Heart right ventricle (tissue), 16 donors: ENCODE data around the gene MT3. TPM values are rescaled to one million over a fixed set of nuclear protein-coding genes. Genes with fewer than 3 reads are reported as not detected.
"Not testable (repeated sequence)": the region's sequence is repeated elsewhere in the genome, so short reads cannot be mapped to it uniquely, and the experiment has no call there.

Source experiments
- ATAC-seq, 8 donors: fragments of 200-7000 bp; cut with Tn5 transposase; one replicate each; pipeline ENCODE4 v1.9.1; 2020; ENCODE audit warnings: mild to moderate bottlenecking in 8 of 8, moderate library complexity in 8 of 8, moderate number of reproducible peaks in 1 of 8
- DNase-seq, 2 donors: peaks; one replicate each; pipeline ENCODE4 v3.0.0-alpha.2; 2020
- H3K27ac ChIP-seq, 10 donors: fragments of 200-600 bp; sonication (generic) in 2 of 10; one replicate each; pipeline versions ENCODE4 v1.5.0 to v1.8.0; 2020 to 2022; ENCODE audit warnings: mild to moderate bottlenecking in 3 of 10
- H3K27me3 ChIP-seq, 7 donors: fragments of 200-600 bp; one replicate each; pipeline ENCODE4 v1.8.0; 2021 to 2022; ENCODE audit warnings: mild to moderate bottlenecking in 2 of 7
- H3K36me3 ChIP-seq, 9 donors: fragments of 200-600 bp; sonication (generic) in 1 of 9; one replicate each; pipeline versions ENCODE4 v1.5.0 to v1.8.0; 2020 to 2022; ENCODE audit warnings: mild to moderate bottlenecking in 2 of 9
- H3K4me1 ChIP-seq, 9 donors: fragments of 200-600 bp; sonication (generic) in 1 of 9; one replicate each; pipeline versions ENCODE4 v1.5.0 to v1.8.0; 2020 to 2022; ENCODE audit warnings: mild to moderate bottlenecking in 4 of 9
- H3K4me3 ChIP-seq, 10 donors: fragments of 200-600 bp; sonication (generic) in 2 of 10; one replicate each; pipeline versions ENCODE4 v1.5.0 to v1.8.0; 2020 to 2022; ENCODE audit warnings: mild to moderate bottlenecking in 7 of 10, moderate library complexity in 2 of 10
- H3K9me3 ChIP-seq, 11 donors: fragments of 200-600 bp in 10 of 11; sonication (generic) in 2 of 11; one replicate each; pipeline versions ENCODE4 v1.5.0 to v1.8.0; 2013 to 2022; ENCODE audit warnings: mild to moderate bottlenecking in 2 of 11, control low read depth in 1 of 11, moderate library complexity in 1 of 11
- CTCF ChIP-seq, 9 donors: fragments of 200-600 bp; sonication (generic) in 2 of 9; IDR thresholded peaks; one replicate each; pipeline versions ENCODE4 v1.5.0 to v1.8.0; 2021 to 2022; ENCODE audit warnings: antibody characterized with exemption in 9 of 9, mild to moderate bottlenecking in 5 of 9, moderate library complexity in 1 of 9
- WGBS, 2 donors: extraction: QIAGEN DNeasy Blood & Tissue Kit; methylation state at CpG; one replicate each; pipeline ENCODE4 v1.1.7; 2013; ENCODE audit warnings: inconsistent platforms in 1 of 2; 5-methylcytosine and 5-hydroxymethylcytosine counted together
- intact Hi-C, 10 donors: fragments of 100-400 bp; cut with DNase I; formaldehyde crosslinking; loops; one replicate each; pipeline versions ENCODE4 v1.11.1 to v1.14.2; 2022
- polyA plus RNA-seq, 2 donors: library from polyadenylated mRNA; stranded (reverse); fragments of 200-250 nt; gene quantifications; one replicate each; pipeline ENCODE4 v1.2.3, GENCODE V29; 2013
- total RNA-seq, 10 donors: library from RNA; stranded (reverse); fragmentation: NEBNext Ultra II Directional in 3 of 10; extraction: Animal tissue kit (Norgen Biotek cat#: 25700) in 3 of 10; gene quantifications; one replicate each; pipeline versions ENCODE4 v1.2.1 to v1.2.4, GENCODE V29; 2021 to 2023
- donor health status: Arrhythmogenic right ventricular cardiomyopathy.
- donor health status: ischemic (EF 13 %, LVEDD 7.1; RV severe dilation, severe dysfunction).
- donor health status: healthy with polysubstance abuse.
- donor health status: DM: no; HTN: yes; CAD: no.
- donor health status: DM: no; HTN: no; CAD: no.
- donor health status: ischemic (EF 25% LVEDD 6.9; RV normal size, moderate dysfunction).
- donor health status: ischemic (EF 25% LVEDD 5.7; RV mildly dilated, moderate dysfunction).
- donor health status: healthy.
- donor health status: DM: yes; HTN: yes; CAD: no.
- donor health status: Ischemic cardiomyopathy.
- donor health status: ischemic (EF 35%, LVEDD 5.7; RV mildly dilated, moderate dysfunction).
- donor health status: nonischemic (EF 11% LVEDD 7.7; RV severe dilation, severe dysfunction).
- donor health status: DM: yes; HTN: yes; CAD: no.
- donor health status: PGD.
- donor health status: ischemic (EF 29% LVEDD 5.4; RV normal size, mild dysfunction).
- donor health status: nonischemic (EF 23%, LVEDD 6.1; RV moderate dilation, normal function).

The MT3 gene
- total and polyA plus RNA-seq, 12 donors: 1.9 to 29.8 (median 4.4) TPM

GRCh38 chr16:56580391-56581048 is 8.8 kb upstream of the MT3 start:
- ATAC-seq: no peak
- Histone ChIP-seq H3K9me3 (no peaks in the 10 kb centered on the region), H3K27me3 (peaks cover 0 to 13% (median 0%) of the 10 kb centered on the region in 7 donors), H3K27ac (no peak overlapping the region), H3K4me1 (no peaks in the 10 kb centered on the region), H3K36me3 (no peaks in the 10 kb centered on the region), H3K4me3 (no peak overlapping the region)
- no peak for TF ChIP-seq CTCF (IDR thresholded peaks at IDR 0.05)
- 77 to 78% methylated on average over 6 of the region's 6 CpGs for whole genome bisulfite sequencing, 2 donors
- intact Hi-C loops: no loop called here
- no peak for DNase-seq

- ATAC-seq, H3K4me3 ChIP-seq, intact Hi-C loops, H3K27ac ChIP-seq, H3K9me3 ChIP-seq, H3K4me1 ChIP-seq, DNase-seq, H3K36me3 ChIP-seq: not testable (repeated sequence)
- peaks cover 0 to 24% (median 12%) of the 10 kb centered on the region in 7 donors for H3K27me3 ChIP-seq
- 86% methylated on average over 2 of the region's 2 CpGs for WGBS, 2 donors
These were observed 6.4 kb upstream of the MT3 start for GRCh38 chr16:56582911-56583310.

- 49 to 50% methylated on average over 11 of the region's 11 CpGs for WGBS, 2 donors
- no peak for ATAC-seq
- Histone ChIP-seq H3K4me3 (no peak overlapping the region), H3K4me1 (no peaks in the 10 kb centered on the region), H3K27me3 (peaks cover 0 to 30% (median 15%) of the 10 kb centered on the region in 7 donors), H3K27ac (no peak overlapping the region), H3K9me3 (no peaks in the 10 kb centered on the region), H3K36me3 (no peaks in the 10 kb centered on the region)
- no peak for TF ChIP-seq CTCF (IDR thresholded peaks at IDR 0.05)
- intact Hi-C loops: no loop called here
- no peak for DNase-seq
These were observed 5.8 kb upstream of the MT3 start for GRCh38 chr16:56583351-56584168.

- intact Hi-C loops: no loop called here
- no peaks in the 10 kb centered on the region for H3K36me3 ChIP-seq
- H3K27me3 ChIP-seq: peaks cover 3 to 37% (median 22%) of the 10 kb centered on the region in 7 donors
- H3K27ac ChIP-seq: no peak overlapping the region
- peaks cover 0 to 5% (median 4%) of the 10 kb centered on the region in 9 donors for H3K4me1 ChIP-seq
- ATAC-seq: no peak
- H3K9me3 ChIP-seq: no peaks in the 10 kb centered on the region
- H3K4me3 ChIP-seq: no peak overlapping the region
- TF ChIP-seq CTCF (IDR thresholded peaks at IDR 0.05): no peak
- no peak for DNase-seq
- 86 to 96% methylated on average over 11 of the region's 11 CpGs for WGBS, 2 donors
These were observed 5.1 kb upstream of the MT3 start for GRCh38 chr16:56584276-56584675.

GRCh38 chr16:56588781-56589140 is 567 bp upstream of the MT3 start:
- TF ChIP-seq CTCF (IDR thresholded peaks at IDR 0.05): no peak
- Histone ChIP-seq H3K27ac (no peak overlapping the region), H3K9me3 (no peaks in the 10 kb centered on the region), H3K27me3 (peaks cover 11 to 52% (median 34%) of the 10 kb centered on the region in 7 donors), H3K4me3 (peak overlapping the region; percentile 7 to 53 (median 46)), H3K4me1 (peaks cover 3 to 11% (median 8%) of the 10 kb centered on the region in 9 donors), H3K36me3 (no peaks in the 10 kb centered on the region)
- DNase-seq (no peak), ATAC-seq (no peak)
- intact Hi-C loops: no loop called here
- WGBS, 2 donors: 31 to 38% methylated on average over 9 of the region's 9 CpGs
